Smooth muscle cell (in vitro differentiated cells): ENCODE results near the gene DEFB123. TPM values are rescaled to one million over a fixed set of nuclear protein-coding genes. Genes with fewer than 3 reads are reported as not detected.

Source experiments
- DNase-seq: peaks from one replicate; lab custom pipeline; 2025; ENCODE audit not compliant: unreplicated experiment; lab: John Stamatoyannopoulos, UW
- H2AFZ ChIP-seq: fragments of 200-600 bp; sonication (generic); 2 replicates; pipeline ENCODE4 v1.6.0; 2016; ENCODE audit warnings: antibody characterized with exemption, low read depth, mild to moderate bottlenecking
- H3F3A ChIP-seq: fragments of 200-600 bp; sonication (generic); 2 replicates; pipeline ENCODE4 v1.6.0; 2017; ENCODE audit warnings: antibody characterized with exemption, low read depth
- H3K27ac ChIP-seq: fragments of 200-600 bp; sonication (generic); 2 replicates; pipeline ENCODE4 v1.5.1; 2016; ENCODE audit warnings: low read depth, mild to moderate bottlenecking
- H3K27me3 ChIP-seq: fragments of 200-600 bp; sonication (generic); 2 replicates; pipeline ENCODE4 v1.6.1; 2016; ENCODE audit warnings: low read depth, mild to moderate bottlenecking
- H3K36me3 ChIP-seq: fragments of 200-600 bp; sonication (generic); 2 replicates; pipeline ENCODE4 v1.5.1; 2016; ENCODE audit warnings: low read depth
- H3K4me1 ChIP-seq: fragments of 200-600 bp; sonication (generic); 2 replicates; pipeline ENCODE4 v1.5.1; 2016; ENCODE audit warnings: low read depth
- H3K4me2 ChIP-seq: fragments of 200-600 bp; sonication (generic); 2 replicates; pipeline ENCODE4 v1.6.0; 2016; ENCODE audit warnings: mild to moderate bottlenecking
- H3K4me3 ChIP-seq: fragments of 200-600 bp; sonication (generic); 2 replicates; pipeline ENCODE4 v1.5.1; 2016; ENCODE audit warnings: mild to moderate bottlenecking
- H3K79me2 ChIP-seq: fragments of 200-600 bp; sonication (generic); 2 replicates; pipeline ENCODE4 v1.6.0; 2016; ENCODE audit warnings: low read depth, mild to moderate bottlenecking
- H3K9ac ChIP-seq: fragments of 200-600 bp; sonication (generic); 2 replicates; pipeline ENCODE4 v1.6.0; 2016; ENCODE audit warnings: low read depth
- H3K9me3 ChIP-seq: fragments of 200-600 bp; sonication (generic); replicated peaks from 2 replicates; pipeline ENCODE4 v1.5.1; 2016; ENCODE audit warnings: low read depth
- H4K20me1 ChIP-seq: fragments of 200-600 bp; sonication (generic); 2 replicates; pipeline ENCODE4 v1.6.0; 2016; ENCODE audit warnings: low read depth
- whole genome bisulfite sequencing: methylation state at CpG from one replicate; pipeline ENCODE4 v1.1.7; 2016; ENCODE audit warnings: low lambda C conversion rate; 5-methylcytosine and 5-hydroxymethylcytosine counted together
- polyA plus RNA-seq: library from polyadenylated mRNA; unstranded; fragments of >200 nt; fragmentation: Nextera tagmentation; extraction: Ambion mirVana; gene quantifications from 2 replicates; pipeline ENCODE4 v1.2.1, GENCODE V29; 2016
- total RNA-seq: library from RNA; depleted of rRNA; stranded (reverse); fragments of >200 nt; gene quantifications from 2 replicates; pipeline ENCODE4 v1.2.3, GENCODE V29; 2014
- TF ChIP-seq, protein P1 (sequence below): fragments of 200-600 bp; sonication (generic); IDR thresholded peaks from 2 replicates; pipeline ENCODE4 v1.5.1; 2017; ENCODE audit warnings: borderline replicate concordance, mild to moderate bottlenecking, antibody characterized with exemption; ENCODE audit not compliant: insufficient read depth, poor library complexity, severe bottlenecking

Gene DEFB123
- total and polyA plus RNA-seq, 2 experiments from 2014 or later: not detected

DNA sequence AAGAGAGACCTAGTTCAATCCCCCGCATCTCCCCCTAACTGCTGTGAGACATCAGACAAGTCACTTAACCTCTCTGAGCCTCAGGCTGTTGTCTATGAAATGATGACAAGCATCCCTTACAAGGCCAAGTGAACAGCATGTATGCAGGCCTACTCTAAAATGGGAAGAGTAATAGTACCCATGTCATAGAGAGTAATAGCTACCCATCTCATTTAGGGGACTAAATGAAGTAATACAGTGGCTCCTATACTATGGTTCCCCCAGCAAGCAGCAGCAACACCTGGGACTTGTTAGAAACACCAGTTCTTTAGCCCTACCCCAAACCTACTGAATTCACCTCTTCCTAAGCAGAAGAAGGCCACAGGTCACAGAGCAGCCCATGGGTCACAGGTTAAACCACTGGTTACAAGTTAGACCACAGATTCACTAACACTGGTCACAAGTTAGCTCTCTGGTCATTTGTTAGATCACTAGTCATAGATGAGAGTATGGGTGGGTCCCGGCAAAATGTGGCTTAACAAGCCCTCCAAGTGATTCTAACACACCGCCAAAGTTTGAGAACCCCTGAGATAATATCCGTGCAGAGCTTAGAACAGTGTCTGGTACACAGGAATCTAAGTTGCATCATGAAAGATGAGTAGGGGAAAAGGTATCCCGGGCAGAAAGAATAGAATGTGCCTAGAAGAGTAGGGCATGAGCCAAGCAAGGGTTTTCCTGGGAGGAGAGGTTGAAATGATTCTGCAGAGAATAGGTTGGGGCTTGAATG is 33.1 kb downstream of the DEFB123 start:
- Histone ChIP-seq H3K9me3 (no peaks in the 10 kb centered on the region), H3K79me2 (no peaks in the 10 kb centered on the region), H3F3A (no peaks in the 10 kb centered on the region), H3K4me3 (no peak overlapping the region), H2AFZ (no peak overlapping the region), H3K4me2 (no peak overlapping the region), H3K27me3 (no peaks in the 10 kb centered on the region), H3K4me1 (no peaks in the 10 kb centered on the region), H3K36me3 (no peaks in the 10 kb centered on the region), H3K27ac (no peak overlapping the region), H4K20me1 (no peaks in the 10 kb centered on the region), H3K9ac (no peak overlapping the region)
- 70% methylated on average over 5 of the region's 5 CpGs for WGBS
- no peak for DNase-seq
- TF ChIP-seq, protein P1, sequence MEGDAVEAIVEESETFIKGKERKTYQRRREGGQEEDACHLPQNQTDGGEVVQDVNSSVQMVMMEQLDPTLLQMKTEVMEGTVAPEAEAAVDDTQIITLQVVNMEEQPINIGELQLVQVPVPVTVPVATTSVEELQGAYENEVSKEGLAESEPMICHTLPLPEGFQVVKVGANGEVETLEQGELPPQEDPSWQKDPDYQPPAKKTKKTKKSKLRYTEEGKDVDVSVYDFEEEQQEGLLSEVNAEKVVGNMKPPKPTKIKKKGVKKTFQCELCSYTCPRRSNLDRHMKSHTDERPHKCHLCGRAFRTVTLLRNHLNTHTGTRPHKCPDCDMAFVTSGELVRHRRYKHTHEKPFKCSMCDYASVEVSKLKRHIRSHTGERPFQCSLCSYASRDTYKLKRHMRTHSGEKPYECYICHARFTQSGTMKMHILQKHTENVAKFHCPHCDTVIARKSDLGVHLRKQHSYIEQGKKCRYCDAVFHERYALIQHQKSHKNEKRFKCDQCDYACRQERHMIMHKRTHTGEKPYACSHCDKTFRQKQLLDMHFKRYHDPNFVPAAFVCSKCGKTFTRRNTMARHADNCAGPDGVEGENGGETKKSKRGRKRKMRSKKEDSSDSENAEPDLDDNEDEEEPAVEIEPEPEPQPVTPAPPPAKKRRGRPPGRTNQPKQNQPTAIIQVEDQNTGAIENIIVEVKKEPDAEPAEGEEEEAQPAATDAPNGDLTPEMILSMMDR: no peak

DNA sequence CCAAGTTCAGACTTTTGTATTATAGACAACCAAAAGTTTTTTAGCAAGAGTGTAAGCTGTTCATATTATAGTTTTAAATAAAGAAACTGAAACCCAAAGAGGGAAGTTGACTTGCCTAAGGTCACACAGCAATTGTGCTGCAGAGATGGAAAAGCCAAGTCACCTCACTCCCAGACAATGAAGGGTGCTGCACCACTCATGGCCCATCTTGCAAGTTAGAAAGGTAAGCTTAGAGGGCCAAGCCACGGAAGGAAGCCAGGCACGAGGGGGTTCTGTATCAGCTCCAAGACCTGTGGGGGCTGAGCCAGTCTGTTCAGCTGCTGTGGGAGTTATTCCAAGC is 33.6 kb downstream of the DEFB123 start:
- TF ChIP-seq, protein P1: no peak
- no peak overlapping the region for H3K27ac ChIP-seq
- H3F3A ChIP-seq: no peaks in the 10 kb centered on the region
- no peaks in the 10 kb centered on the region for H3K9me3 ChIP-seq
- H4K20me1 ChIP-seq: no peaks in the 10 kb centered on the region
- no peak overlapping the region for H3K4me3 ChIP-seq
- H2AFZ ChIP-seq: no peak overlapping the region
- no peaks in the 10 kb centered on the region for H3K4me1 ChIP-seq
- 81% methylated on average over 2 of the region's 2 CpGs for WGBS
- H3K4me2 ChIP-seq: no peak overlapping the region
- no peak for DNase-seq
- H3K36me3 ChIP-seq: no peaks in the 10 kb centered on the region
- no peaks in the 10 kb centered on the region for H3K79me2 ChIP-seq
- H3K9ac ChIP-seq: no peak overlapping the region
- no peaks in the 10 kb centered on the region for H3K27me3 ChIP-seq

DNA sequence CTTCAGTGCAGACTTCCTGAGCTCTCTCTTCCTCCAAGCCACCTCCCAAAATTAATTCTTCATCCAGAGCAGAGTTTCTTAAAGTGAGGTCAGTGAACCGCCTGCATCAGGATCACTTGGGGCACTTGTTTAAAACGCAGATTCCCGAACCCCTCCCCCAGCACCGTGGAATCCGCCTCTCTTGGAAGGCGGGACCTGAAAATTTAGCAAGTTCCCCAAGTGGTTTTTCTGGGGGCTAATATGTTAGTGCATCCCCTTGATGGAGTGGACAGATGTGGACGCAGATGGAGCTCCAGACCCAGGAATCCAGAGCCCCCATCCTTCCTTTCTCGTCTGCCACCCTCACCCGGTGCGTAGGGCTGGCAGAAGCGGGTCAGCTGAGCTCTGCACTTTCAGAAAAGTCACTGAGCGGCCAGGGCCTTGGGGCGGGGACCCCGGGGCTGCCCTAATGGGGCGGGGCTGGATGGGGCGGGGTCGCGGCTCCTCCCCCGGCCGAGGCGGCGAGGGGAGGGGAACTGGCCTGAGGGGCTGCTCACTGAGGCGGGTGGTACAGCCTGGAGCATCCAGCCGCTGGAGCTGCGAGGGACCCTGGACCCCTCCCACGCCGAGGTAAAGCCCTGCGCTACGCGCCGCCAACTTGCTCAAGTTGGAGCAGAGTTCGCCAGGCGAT is 34.5 kb downstream of the DEFB123 start, which contains the start of the genes DEFB124 and REM1:
Gene DEFB124, minus strand, starts transcription at position 370 of the 670 bp plus-strand sequence. CDS start 2,114 bp downstream, outside the sequence.
Gene REM1, plus strand, starts transcription at position 531 of the 670 bp plus-strand sequence. CDS start 1,158 bp downstream, outside the sequence.
- Histone ChIP-seq H3K4me2 (peak within 1 kb of the TSS; percentile 77), H3K9ac (no peak within 1 kb of the TSS), H3F3A (no peaks in the 10 kb centered on the region), H3K4me1 (no peaks in the 10 kb centered on the region), H3K27ac (no peak within 1 kb of the TSS), H3K36me3 (no peaks in the 10 kb centered on the region), H3K27me3 (no peaks in the 10 kb centered on the region), H3K79me2 (no peaks in the 10 kb centered on the region), H3K4me3 (peak within 1 kb of the TSS; percentile 34), H3K9me3 (no peaks in the 10 kb centered on the region), H2AFZ (no peak within 1 kb of the TSS), H4K20me1 (no peaks in the 10 kb centered on the region)
- WGBS: 64% methylated on average over 28 of the region's 33 CpGs
- TF ChIP-seq, protein P1: no peak
- no peak for DNase-seq
